Fibroblast of peridontal ligament (primary cell): ENCODE data around the gene AP4M1.
A peak's percentile ranks its signal among the peaks of the same experiment; 100 is the strongest.

Experiments
- DNase-seq: peaks from one replicate; pipeline ENCODE4 v3.0.0-alpha.2; 2010; ENCODE audit errors: extremely low read depth

AP4M1 gene

DNA sequence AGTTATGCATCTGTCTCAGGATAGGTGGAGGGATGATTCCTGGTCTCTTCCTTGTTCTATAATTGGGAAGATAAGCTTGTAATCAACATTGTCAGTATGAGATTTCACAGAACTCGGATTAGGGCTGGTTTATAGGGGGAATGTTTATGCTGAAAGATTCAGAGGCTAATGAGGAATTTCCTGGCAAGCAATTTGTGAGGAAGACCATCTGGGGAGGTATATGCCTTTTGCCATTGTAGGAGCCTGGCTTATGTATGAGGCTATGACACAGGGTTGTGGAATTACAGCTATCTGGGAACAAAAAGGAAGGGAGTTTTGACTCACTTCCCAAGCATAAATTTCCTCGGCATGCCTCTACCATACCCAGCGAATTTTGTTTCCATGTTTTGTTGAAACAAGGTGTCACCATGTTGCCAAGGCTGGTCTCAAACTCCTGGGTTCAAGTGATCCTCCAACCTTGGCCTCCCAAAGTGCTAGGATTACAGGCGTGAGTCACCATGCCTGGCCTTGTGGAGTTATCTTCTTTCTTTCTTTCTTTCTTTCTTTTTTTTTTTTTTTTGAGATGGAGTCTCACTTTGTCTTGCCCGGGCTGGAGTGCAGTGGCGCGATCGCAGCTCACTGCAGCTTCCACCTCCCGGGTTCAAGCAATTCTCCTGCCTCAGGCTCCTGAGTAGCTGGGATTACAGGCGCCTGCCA is 14.2 kb upstream of the AP4M1 start:
- DNase-seq: peak; percentile 97

GRCh38 chr7:100088095-100088620 is 13.3 kb upstream of the AP4M1 start:
- DNase-seq: no peak

GRCh38 chr7:100088621-100089457 is 12.6 kb upstream of the AP4M1 start, which contains the start of gene COPS6:
Gene COPS6, plus strand, starts transcription at chr7:100088969. Its CDS starts 22 bp downstream, at chr7:100088991.
- peak; percentile 65 for DNase-seq

GRCh38 chr7:100089458-100090196 is 11.8 kb upstream of the AP4M1 start:
- peak; percentile 31 for DNase-seq

DNA sequence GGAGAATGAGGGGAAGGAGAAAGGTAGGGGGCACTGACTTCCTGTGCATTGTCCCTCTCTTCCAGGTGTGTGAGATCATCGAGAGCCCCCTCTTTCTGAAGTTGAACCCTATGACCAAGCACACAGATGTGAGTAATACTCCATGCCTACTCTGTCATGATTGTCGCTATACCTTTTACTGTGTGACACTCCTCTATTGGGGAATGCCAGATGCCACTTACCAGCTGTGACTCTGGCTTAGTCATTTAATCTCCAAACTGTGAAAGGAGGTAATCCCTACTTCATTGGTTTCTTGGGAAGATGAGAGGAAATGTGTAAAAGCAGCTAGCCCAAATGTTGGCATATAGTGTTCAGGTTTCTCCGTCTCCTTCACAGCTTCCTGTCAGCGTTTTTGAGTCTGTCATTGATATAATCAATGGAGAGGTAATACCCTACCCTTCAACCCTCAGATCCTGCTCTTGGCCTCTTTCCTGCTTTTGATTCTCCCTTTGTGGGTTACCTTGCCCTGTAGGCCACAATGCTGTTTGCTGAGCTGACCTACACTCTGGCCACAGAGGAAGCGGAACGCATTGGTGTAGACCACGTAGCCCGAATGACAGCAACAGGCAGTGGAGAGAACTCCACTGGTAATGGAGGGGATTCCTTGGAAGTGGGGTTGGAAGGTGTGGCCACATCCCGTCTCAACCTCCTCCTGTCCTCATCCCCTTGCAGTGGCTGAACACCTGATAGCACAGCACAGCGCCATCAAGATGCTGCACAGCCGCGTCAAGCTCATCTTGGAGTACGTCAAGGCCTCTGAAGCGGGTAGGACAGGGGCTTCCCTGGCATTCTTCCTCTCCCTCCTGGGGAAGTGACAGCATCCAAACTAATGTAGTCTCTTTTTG is 10.7 kb upstream of the AP4M1 start:
- no peak for DNase-seq

- no peak for DNase-seq
Measured at GRCh38 chr7:100091411-100092181, 9.8 kb upstream of the AP4M1 start.

GRCh38 chr7:100093054-100093453 is 8.4 kb upstream of the AP4M1 start:
- no peak for DNase-seq

DNA sequence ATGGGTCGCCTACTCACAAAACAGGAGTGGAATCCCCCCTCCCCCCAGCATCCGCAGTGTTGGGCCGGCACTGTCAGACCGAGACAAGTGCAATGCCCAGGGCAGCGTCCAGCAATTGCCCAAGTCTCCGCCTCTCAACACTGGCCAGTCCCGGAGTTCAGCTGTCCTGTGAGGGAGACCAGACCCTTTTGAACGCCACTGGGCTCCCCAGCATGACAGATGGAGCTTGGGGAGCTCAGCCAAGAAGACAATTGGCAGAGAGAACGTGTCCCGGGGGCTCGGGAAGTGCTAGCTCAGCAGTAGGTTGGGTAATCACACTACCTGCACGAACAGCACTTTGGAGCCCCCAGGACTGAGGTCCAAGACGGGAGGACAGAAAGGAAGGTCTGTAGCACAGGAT is 7.9 kb upstream of the AP4M1 start:
- DNase-seq: no peak

DNA sequence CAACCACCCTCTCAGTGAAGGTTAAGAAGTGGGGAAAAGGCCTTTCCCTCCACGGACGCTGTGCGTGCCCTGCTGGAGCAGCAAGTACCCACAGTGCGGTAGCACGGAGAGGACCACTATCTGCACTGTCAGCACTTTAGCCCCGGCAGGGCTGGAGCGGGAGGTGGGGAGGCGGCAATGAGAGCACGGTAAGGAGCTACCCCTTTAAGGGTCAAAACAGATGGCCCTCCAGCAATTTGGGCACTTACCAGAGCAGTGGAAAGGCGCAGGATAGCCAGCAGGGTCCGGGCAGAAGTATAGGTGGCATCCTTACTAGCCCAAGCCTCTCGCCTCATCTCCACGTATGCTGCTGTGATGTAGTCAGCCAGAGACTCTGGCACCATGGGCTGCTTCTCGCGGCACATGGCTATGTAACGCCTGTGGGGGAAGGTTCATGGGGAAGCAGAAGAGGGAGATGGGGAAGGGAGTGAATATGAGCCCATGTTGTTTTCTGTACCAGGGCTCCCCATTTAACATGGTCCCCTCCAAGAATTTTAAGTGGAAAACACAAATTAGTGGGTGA is 7.4 kb upstream of the AP4M1 start:
- no peak for DNase-seq

GRCh38 chr7:100095289-100095688 is 6.2 kb upstream of the AP4M1 start:
- DNase-seq: no peak

DNA sequence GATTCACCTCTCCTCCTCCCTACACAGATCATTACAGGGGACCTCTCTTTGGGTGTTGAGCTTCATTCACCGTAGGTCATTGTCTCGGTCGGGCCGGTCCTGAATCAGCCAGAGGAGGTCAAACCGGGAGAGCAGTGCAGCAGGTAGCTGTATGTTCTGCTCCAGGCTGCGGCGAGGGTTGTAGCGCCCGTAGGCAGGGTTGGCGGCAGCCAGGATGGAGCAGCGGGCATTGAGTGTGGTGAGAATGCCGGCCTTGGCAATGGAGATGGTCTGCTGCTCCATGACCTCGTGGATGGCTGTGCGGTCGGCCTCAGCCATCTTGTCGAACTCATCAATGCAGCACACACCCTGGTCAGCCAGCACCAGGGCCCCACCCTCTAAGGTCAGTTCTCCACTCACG is 5.7 kb upstream of the AP4M1 start:
- DNase-seq: no peak

DNA sequence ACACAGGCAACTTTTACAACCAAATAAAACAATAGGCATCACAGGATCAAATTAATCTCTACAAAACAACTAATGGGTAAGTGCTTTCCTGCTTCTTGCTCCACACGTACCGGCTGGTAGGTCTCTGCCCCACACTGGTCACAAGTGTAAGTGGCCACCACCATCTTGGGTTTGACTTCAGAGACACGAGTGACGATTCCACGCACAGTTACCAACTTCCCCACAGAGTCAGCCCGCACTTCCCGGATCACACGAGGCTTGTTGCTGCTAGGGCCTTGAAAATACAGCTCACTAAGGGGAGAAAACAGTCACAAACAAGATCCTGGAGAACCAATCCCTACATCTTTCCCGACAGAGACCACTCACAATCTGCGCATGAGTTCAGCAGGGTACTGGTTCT is 2.5 kb upstream of the AP4M1 start:
- DNase-seq: no peak

DNA sequence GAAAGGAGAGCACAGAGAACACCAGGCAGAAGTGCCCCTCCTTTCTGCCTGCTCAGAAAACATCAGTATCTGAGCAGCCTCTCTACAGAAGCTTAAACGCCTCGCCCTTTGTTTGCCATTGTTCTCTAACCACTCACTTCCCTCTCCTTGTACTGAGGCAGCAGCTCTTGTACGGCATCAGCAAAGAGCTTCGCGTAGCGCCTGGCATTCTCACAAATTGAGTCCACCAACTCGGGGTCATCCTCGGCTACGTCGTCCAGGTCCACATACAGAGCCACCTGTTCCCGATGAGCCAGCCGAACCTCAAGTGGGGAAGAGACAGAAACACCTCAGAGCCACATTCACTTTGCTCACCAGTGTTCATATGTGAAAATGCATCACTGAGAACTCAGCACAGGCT is 2.0 kb upstream of the AP4M1 start:
- no peak for DNase-seq

DNA sequence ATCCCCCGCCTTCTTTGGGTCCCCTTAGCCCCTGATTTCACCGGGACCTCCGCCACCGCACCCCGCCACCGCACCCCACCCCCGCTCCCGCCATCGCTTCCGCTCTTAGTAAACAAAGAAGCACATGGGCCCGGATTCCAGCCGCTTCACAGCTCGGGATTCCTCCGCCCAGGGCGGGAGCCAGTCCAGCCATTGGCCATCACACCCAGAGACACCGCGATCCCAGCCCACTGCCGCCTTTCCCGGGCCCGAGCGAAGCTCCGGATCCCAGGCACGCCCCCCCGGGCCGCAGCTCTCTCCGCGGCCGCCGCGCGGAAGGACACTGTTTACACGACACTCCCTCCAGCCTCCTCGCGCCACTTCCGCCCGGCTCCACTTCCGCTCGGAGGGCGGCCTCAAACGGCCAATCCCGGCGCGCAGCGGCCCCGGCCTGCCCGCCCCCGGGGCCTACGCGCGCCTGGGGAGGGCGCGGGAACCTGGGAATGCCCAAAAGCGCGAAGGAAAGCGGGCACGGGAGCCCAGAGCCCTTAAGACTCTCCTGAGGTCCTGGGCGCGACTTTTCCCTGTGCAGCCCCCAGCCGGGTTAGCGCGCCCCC is 925 bp upstream of the AP4M1 start:
- DNase-seq: peak; percentile 96

- DNase-seq: peak; percentile 29
Measured at GRCh38 chr7:100102950-100103840, 1.8 kb downstream of the AP4M1 start.

DNA sequence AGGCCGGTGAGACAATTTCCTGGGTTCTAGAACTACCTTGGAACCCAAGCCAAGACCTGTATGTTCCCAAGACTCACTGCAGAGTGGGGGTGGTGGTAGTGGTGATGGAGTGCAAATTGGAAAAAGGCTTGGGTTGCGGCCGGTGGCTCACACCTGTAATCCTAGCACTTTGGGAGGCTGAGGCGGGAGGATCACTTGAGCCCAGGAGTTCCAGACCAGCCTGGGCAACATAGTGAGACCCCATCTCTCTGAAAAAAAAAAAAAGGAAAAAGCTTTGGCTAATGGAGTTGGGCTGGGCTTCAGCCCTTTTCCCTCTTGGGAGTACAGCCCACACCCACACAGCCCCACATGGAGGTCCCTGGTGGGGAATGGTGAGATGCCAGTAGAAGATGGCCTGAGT is 4.1 kb downstream of the AP4M1 start:
- no peak for DNase-seq

DNA sequence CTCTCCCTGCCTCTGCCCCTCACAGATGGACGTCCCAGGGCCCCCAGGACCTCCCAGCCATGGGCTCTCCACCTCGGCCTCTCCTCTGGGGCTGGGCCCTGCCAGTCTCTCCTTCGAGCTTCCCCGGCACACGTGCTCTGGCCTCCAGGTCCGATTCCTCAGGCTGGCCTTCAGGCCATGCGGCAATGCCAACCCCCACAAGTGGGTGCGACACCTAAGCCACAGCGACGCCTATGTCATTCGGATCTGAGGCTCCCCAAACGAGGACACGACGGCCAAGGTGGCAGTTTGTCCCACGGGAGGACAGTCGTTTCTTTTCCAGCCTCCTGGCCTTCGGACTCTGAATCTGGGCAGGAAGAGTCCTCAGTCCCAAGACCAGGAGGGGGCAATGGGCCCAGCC is 5.2 kb downstream of the AP4M1 start:
- no peak for DNase-seq

- DNase-seq: no peak
Measured at GRCh38 chr7:100107125-100107737, 5.8 kb downstream of the AP4M1 start.
